GM12864 (cell line): ENCODE measurements around the gene DUSP14.

ENCODE experiments used
- DNase-seq: peaks from one replicate; pipeline ENCODE4 v3.0.0-alpha.2; 2011; ENCODE audit warnings: low read depth
- H3K4me3 ChIP-seq: 2 replicates; pipeline ENCODE4 v1.5.1; 2011; ENCODE audit warnings: mild to moderate bottlenecking, low read depth, low read length, control low read depth
- TF ChIP-seq, protein P1 (sequence below): IDR thresholded peaks from 2 replicates; pipeline ENCODE4 v1.5.1; 2011; ENCODE audit warnings: low read depth, mild to moderate bottlenecking, moderate library complexity, low read length, control low read depth, inconsistent platforms; ENCODE audit errors: missing control alignments

DUSP14 gene

DNA sequence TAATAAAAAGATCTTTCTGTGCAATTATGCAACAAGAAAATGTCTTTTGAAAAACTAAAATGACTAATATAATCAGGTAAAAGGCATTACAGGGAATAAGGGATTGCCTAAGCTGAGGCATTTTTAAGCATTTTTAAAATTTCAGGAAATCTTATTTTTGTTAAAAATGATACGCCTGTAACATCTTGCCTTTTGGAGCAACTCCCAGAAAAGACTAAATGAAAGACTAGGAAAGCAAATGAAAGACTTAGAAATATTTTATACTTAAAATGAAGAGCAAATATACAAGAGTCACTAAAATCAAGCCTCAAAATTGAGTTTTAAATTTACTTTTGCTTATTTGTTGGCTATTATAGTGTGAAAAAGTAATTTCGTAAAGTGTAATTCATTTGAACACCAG is 55.8 kb downstream of the DUSP14 start:
- H3K4me3 ChIP-seq, result no peak overlapping the region
- DNase-seq, result no peak
- TF ChIP-seq, protein P1, sequence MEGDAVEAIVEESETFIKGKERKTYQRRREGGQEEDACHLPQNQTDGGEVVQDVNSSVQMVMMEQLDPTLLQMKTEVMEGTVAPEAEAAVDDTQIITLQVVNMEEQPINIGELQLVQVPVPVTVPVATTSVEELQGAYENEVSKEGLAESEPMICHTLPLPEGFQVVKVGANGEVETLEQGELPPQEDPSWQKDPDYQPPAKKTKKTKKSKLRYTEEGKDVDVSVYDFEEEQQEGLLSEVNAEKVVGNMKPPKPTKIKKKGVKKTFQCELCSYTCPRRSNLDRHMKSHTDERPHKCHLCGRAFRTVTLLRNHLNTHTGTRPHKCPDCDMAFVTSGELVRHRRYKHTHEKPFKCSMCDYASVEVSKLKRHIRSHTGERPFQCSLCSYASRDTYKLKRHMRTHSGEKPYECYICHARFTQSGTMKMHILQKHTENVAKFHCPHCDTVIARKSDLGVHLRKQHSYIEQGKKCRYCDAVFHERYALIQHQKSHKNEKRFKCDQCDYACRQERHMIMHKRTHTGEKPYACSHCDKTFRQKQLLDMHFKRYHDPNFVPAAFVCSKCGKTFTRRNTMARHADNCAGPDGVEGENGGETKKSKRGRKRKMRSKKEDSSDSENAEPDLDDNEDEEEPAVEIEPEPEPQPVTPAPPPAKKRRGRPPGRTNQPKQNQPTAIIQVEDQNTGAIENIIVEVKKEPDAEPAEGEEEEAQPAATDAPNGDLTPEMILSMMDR, result no peak

DNA sequence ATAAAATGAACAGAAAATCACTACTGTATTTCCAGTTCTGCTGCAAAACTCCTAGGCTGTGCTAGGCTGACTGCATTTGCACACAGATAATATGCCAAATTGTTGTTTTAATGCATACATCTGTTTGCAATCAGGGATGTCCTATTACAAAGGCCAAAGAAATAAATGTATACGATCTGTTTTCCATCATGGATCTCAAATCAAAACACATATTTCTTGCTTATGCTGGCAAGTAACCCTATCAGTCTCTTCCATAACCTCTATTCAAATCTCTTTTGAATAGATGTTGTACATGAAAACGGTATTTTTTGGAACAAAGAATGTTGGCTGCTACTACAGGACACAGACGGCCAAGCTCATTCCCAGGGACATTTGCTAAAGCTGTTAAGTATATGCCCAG is 56.6 kb downstream of the DUSP14 start:
- TF ChIP-seq, protein P1, result no peak
- no peak overlapping the region for H3K4me3 ChIP-seq

DNA sequence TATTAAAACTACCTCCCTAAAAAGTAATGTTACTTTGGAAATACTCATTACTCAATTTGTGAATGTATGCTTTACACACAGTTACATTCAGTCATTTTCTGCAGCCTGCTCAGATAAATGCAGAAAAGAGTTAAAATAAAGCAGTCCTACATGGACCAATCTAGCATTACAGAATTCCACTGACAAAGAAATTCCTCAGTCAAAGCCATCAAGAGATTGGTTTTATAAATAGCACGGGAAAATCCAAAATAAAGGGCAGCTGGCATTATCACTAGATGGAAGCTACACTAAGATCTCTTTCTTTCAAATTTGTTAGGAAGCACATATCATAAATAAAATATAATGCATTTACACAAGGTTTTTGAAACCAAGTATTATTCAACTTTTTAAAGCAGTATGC is 58.3 kb downstream of the DUSP14 start:
- TF ChIP-seq, protein P1, result no peak
- no peak for DNase-seq
- H3K4me3 ChIP-seq, result no peak overlapping the region

More for the DNA sequence above, 56.6 kb downstream of the DUSP14 start:
- no peak for DNase-seq

DNA sequence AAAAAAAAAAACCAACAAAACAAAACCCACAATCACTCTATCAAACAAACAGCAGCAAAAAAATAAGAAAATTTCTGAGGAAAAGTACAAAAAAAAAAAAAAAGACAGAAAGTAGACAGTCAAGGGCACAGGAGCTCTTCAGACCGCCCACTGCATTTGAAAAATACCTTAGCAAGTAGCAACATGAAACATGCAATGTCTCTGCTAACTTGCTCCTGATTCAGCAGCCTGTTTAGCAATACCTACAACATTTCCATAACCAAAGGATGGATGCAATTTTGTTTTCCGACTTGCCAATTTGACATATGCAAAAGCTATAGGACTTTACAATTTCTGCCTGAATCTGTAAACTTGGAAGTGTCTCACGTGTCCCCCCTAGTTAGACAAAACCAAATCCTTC is 62.1 kb downstream of the DUSP14 start:
- no peak overlapping the region for H3K4me3 ChIP-seq
- TF ChIP-seq, protein P1, result no peak
- DNase-seq, result no peak

DNA sequence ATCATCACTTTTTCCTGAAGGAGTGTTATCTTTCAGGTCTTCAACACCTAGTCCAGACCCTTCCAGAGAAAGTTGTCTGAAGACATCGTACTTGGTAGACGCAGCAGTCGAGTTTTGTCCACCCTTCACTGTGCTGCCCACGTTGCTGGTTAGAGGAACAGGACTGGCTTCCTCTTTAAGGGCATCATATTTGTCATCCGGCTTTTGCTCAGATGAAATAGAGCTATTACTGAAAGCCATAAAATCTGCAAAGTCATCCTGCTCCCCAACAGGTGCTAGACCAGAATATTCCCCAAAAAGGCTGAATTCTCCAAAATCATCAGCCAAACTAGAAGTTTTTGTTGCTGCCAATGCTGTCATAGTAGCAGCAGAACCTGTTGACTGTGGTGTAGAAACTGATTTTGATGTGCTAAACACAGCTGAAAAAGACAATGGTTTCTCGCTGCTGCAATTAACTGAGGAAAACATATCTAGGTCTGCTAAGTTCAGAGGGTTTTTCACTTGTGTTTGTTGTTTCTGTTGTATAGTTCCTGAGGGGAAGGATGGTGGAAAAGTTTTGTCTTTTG is 63.8 kb downstream of the DUSP14 start:
- no peak overlapping the region for H3K4me3 ChIP-seq
- DNase-seq, result no peak
- TF ChIP-seq, protein P1, result no peak

DNA sequence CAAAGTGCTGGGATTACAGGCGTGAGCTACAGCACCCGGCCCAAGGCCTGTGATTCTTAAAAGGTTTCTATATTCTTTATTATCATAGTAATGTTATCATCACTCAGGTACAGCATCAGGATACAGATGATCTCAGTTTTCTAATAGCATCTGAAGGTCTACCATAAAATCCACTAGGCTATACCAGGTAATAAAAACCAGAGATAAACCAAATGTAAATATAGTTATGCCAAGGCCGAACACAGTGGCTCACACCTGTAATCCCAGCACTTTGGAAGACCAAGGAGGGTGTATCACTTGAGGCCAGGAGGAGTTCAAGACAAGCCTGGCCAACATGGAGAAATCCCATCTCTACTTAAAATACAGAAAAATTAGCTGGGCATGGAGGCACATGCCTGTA is 65.7 kb downstream of the DUSP14 start:
- no peak for DNase-seq
- TF ChIP-seq, protein P1, result no peak
- no peak overlapping the region for H3K4me3 ChIP-seq

DNA sequence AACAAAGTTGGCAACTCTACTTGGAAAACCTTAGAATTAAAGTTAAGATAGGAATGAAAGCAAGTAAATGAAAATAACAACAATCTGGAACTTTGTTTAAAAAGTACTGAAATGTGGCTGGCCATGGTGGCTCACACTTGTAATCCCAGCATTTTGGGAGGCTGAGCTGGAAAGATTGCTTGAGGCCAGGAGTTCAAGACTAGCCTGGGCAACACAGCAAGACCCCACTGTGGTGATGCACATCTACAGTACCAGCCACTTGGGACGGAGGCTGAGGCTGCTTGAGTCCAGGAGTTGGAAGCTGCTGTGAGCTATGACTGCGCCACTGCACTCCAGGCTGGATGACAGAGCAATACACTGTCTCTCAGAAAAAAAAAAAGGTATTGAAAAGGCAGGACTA is 67.8 kb downstream of the DUSP14 start:
- no peak overlapping the region for H3K4me3 ChIP-seq
- TF ChIP-seq, protein P1, result no peak
- no peak for DNase-seq
